Activated CD4-positive, alpha-beta T cell treated with anti-CD3 and anti-CD28 coated beads for 1 hour (primary cell): ENCODE results near the gene LOC101059915.

Experiments used
- DNase-seq: peaks from one replicate; pipeline ENCODE4 v3.0.0-alpha.2; 2020

Gene LOC101059915

DNA sequence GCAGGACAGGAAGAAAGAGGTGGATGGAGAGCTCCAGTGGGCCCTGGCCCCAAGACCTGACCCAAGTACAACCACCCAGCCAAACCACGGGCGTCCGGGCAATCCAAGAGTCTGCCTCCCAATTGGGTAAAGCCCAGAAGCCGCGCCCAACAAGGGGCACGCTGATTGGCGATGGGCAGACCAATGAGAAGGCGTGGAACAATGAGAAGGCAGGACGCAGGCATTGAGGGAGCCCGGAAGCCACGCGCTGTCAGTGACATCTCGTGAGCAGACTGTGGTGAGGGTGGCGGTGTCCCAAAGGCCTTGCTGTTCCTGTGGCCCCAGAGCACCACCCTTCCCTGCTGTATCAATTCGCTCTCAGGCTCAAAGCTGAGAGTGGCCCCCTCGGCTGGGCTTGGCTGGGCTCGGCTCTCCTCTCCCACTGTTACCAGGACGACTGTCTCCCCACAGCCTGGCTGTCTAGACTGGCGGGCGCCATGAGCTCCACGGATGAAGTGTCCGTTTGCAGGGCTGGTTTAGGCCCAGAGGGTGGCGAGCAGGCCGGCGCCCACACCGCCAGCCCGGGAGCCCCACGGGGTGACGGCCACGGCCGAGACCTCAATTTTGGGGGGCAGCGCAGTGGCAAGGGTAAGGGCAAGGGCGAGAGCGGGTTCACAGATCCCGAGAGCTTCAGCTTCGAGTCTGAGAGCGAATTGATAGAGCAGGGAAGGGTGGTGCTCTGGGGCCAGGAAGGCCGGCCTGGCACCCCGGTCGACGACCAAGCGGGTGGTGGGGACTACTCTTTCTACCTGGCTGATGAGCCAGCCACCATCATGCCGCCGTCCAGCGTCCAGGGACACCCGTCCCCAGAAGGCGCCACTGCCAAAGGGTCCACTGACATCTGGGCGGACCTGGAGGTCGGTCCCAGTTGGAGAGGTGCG lies at the start of gene LOC101059915:
Gene LOC101059915 (plus strand): TSS at position 219 of the 920 bp plus-strand sequence.
- no peak for DNase-seq

DNA sequence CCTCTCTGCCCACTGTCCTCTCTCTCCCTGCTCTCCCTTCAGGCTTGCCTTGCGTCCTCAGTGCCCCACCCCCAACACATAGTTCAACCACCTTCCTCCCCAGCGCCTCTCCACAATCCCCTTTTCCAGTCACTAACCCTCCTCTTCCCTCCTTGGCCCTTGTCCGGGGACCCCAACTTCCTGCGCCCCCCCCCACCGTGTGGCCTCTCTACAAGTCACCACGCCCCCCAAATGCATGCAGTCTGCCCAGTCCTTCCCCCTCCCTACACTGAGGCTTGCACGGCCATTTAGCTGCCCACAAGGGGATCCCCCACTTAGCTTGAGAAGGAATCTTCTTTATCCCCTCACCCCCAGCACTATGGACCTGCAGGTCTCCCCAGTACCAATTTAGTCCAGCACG lies 49.6 kb upstream of the LOC101059915 start:
- DNase-seq, result no peak

DNA sequence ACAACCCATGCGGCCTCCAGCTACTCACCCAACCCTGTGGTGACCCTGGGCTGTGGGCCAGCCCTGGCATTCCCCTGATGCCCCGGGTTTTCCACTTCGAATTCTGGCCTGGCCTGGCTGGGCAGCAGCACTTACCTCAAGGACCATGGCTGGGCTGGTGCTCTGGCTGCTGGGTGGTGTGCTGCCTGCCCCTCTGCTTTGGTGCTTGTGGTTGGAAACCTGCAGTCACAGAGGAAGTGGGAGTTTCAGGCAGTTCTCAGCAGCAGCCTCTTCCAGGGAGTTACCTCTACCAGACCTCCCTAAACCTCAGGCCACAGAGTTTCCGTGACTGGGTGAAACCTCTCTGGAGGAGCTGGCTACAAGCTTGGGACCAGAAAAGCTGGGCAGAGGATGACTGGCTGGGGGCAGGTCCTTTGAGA lies 49.0 kb upstream of the LOC101059915 start, which contains the start of gene CXCR3:
Gene CXCR3 (minus strand): TSS at position 209 of the 419 bp plus-strand sequence. CDS start 62 bp downstream, at position 147.
- peak; percentile 22 for DNase-seq

DNA sequence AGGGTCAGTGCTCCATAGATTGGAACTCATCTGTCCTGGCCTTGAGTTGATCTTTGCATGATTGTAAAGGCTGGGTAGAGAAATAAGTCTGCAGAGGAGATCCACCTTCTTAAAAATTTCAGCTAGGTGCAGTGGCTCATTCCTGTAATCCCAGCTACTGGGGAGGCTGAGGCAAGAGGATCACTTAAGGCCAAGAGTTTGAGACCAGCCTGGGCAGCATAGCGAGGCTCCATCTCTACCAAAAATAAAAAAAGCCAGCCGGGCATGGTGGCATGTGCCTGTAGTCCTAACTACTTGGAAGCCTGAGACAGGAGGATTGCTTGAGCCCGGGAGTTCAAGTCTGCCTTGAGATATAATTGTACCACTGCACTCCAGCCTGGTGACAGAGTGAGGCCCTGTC lies 48.6 kb upstream of the LOC101059915 start:
- DNase-seq, result no peak

DNA sequence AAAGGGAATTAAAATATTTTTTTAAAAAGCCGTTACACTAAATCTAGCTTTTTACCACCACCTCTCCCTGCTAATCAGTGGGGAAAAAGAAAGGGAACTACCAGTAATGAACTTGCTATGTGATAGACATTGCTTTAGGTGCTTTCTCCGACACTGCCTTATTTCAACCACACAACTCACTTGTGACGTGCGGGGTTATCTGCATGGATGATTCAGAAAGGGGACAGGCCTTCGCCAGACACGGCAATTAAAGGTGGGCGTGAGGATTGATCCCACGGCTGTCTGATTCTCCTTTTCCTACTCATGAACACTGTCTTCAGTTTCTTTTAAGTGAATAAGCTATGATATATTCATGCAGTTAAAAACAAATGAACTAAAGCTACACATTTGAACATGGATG lies 48.2 kb upstream of the LOC101059915 start:
- peak; percentile 28 for DNase-seq

DNA sequence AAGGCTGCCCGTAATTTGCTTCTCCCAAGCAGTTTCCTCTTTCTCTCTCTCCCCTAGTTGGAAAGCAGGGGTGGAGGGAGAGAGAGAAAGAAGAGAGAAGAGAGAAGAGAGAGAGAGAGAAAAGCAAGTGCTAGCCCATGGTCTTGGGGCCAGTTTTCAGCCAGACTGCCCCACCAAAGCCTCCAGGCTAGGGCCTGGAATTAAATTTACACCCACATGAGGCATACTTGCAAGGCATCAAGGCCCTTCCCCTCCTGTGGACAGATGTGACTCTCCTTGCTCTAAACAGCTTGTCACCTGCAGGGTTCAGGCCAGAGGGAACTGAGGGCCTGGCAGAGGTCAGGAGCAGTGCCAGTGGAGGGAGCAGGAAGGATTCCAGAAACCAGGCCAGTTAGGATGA lies 47.4 kb upstream of the LOC101059915 start:
- DNase-seq, result no peak

DNA sequence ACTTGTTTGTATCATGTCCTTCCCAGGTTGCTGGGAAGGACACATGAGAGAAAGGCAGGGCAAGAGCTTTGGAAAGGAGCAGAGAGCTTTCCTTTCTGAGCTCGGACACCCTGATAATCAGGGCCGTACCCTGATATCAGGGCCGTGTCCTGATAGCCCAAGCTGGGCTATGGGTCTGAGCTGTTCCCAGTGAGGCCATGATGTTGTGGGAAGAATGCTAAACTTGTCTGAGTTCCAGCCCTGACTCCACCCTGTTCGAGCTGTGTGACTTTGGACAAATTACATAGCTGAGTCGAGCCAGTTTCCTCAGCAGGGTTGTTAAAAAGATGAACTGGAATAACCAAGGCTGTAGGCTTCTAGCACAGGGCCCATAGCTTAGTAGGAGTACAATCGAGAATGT lies 45.7 kb upstream of the LOC101059915 start:
- no peak for DNase-seq

DNA sequence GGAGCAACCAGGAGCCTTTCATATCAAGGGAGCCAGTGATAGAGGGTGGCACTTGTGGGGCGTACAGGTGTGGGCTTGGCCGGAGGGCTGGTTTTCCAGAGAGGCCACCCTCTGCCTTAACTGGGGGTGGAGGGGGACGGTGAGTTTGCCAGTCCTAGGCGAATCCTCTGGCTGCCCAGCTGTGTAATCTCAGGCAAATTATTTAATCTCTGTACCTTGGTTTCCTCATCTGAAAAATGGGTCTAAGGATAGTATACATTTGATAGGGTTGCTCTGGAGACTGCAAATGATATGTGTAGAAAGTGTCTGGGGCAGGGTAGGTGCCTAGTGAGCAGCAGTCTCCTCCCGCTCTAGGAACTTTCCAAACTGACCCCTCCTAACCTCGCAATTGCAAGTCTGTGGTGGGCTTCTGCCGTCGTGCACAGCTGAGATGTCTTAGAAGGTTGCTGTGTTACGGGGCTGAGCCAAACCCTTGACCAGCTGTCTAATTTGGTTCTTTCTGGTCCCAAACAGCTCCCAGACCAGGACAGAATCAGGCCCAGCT lies 45.2 kb upstream of the LOC101059915 start:
- no peak for DNase-seq

DNA sequence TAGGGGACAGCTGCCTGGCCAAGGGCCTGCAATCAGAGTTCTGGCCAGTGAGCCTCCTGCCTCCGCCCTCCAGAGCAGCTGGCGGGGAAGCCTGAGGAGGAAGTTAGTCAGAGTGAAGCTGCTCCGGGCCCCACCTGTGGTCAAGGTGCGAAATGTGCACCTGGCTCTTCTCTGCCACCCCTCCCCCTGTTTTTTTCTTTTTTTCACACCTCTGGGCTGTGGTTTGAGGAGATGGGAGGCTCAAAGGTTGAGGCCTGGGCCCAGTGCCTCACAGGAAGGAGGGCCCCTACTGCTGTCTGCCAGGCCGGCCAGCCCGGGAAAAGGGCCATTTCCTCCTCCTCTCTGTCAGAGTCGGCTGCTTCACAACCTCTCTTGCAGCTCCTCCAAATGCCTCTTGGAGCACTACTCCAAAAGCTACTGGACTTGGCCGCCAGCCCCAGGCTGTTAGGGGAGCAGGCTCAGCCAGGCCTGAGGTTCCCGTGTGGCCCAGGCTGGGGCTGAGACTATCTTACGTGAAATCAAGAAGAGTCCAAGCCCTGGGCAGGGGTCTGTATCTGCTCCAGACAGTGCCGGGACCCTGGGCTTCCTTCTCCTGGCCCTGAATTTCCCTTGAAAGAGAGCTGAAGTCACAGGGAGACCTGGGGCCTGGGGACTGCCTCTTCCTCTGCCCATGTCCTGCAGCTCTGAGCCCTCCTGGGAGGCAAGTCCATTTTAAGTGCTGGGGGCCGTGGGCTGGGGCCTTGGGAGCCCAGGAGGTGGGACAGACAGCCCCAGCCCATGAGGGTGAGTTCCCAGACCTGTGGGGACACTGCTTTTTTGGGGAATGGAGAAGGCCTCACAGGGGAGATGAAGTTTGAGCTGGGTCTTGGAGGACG lies 44.5 kb upstream of the LOC101059915 start:
- peak; percentile 18 for DNase-seq

DNA sequence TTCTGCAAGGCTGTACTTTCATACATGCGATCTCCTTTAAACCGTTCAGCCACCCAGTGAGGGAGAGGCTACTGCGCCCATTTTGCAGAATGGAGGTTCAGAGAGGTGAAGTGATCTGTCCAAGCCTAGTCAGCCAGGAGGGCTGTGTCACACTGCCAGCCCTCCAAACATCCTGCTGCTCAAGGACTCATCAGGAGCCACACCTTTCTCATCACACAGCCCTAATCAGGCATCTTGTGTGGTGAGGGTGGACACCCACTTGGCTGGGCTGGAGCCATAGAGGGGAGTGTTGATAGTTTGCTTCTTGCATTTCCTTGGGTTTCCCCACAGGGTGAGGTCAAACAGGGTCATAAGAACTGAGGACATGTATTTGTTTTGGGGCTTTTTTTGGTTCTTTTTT lies 43.6 kb upstream of the LOC101059915 start:
- no peak for DNase-seq

DNA sequence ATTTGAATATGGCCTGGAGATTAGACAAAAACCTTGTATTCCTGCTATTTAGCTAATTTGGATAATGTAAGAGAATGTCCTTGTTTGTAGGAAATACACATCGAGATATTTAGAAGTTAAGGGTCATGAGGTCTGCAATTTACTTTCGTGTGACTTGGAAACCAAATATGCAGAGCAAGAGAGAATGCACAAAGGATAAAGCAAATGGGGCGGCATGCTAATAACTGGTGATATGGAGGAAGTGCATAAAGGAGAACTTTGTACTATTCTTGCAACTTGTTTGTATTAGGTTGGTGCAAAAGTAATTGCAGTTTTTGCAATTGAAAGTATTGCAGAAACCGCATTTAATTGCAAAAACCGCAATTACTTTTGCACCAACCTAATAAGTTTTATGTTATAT lies 41.9 kb upstream of the LOC101059915 start:
- no peak for DNase-seq

DNA sequence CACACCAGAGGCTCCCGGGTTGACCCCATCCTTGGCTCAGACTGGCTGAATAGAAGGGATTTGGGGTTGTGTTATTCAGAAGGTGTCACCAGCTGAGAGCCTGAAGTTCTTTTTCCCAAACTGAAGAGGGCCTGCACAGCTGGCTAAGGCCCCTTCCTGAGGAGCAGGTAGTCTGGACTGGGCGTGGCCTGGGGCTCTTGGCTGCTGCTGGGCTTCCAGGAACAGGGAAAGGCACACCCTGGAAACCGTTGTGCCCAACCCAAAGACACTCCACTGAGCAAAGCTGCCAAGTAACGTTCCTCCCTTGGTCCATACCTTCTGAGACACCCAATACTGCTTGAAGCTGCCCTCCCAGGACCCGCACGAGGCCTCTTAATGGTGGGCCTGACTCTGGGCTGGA lies 40.8 kb upstream of the LOC101059915 start:
- no peak for DNase-seq

DNA sequence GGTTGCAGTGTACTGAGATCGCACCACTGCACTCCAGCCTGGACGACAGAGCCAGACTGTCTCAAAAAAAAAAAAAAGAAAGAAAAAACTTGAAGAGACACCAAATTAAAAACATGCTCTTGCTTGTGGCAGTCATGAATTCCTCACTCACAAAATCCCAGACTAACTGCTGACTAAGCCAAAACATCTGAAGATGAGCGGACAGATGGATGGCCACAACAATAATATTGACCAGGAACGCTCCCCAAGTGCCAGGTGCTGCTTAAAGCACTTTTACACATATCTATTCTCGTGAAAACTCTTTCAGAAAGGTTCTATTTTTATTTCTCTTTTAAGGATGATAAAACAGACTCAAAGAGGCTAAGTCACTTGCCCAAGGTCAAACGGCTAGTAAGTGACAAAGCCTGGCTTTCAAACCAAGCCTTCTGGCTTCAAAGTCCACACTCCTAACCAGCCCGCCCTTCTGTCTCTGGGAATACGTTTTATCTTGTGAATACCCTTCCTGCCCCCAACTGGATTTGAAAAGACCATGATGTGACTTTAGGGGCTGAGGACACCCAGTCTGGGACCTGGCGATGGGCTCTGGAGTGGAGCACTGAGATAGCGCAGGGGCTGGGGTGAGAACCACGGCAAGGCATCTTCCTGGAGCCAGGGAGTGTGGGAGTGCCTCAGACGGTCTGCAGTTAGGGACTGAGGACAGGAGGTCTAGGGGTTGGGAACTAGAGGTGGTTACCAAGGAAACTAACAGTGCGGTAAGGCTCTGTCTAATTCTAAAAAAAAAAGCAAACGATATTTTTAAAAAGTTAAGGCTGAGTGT lies 39.5 kb upstream of the LOC101059915 start:
- DNase-seq, result no peak

DNA sequence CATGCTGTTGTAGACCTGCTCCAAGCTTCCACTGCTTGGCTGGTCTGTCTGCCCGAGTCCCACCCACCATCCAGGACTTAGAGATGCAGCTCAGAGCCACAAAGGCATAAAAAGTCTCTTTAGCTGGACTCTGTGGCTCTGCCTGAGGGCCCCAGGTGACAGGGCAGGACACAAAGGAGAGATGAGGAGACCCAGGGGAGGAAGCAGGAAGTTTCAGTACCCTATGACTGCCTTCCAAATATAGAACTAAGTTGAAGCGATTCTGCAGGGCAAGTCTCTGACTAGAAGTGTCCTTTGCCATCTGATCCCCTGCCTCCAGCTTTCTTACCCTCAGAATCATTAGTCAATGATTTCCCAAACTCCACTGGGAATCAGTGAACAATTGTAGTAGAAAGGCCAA lies 37.9 kb upstream of the LOC101059915 start:
- no peak for DNase-seq

DNA sequence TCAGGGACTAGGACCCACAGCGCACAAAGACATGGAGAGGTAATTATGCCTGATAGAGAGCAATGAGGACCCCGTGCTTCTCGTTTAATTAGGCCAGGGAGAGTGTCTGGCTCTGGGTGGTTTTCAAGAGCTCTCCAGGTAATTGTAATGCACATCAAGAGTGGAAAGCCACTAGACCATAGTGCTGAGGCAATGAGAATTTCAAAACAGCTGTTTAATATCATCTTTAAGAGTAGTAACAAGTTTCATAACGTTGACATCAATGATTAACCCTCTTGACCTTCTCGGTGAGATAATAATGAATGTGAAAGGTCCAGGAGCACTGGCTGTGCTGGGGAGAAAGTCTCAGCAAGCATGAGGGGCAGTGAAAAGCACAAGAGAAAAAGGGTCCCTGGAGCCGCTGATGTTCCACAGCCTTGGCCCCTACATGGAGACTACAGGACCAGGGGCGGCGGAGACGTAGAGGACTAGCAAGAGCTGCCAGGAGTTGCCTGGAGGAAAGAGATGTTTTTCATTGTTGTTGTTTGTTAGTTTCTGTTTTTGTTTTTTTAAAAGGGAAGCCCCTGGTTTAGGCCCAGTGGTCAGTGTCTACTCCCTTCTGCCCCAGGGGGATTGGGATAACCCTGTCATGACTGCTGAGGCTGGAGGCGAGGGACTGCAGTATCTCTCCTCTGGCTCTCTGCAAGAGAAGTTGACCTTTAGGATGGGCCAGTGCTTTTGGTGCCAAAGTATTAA lies 34.3 kb upstream of the LOC101059915 start:
- no peak for DNase-seq

DNA sequence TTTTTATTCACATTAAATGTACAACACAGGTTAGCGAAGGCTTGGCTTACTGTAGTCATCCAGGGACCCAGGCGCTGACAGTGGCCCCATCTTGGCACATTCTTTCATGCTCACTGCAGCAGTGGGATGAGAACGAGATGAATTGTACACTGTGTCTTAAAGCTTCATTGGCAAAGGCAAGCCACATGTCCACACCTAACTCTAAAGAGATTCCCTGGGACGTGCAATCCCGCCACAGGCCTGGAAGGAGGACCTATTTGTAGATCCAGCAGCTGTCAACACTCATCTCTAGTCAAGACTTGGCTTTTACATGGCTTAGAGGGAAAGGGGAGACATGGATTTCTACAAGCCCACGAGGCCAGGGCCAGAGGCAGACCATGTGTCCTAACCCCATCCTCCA lies 33.0 kb upstream of the LOC101059915 start:
- no peak for DNase-seq

DNA sequence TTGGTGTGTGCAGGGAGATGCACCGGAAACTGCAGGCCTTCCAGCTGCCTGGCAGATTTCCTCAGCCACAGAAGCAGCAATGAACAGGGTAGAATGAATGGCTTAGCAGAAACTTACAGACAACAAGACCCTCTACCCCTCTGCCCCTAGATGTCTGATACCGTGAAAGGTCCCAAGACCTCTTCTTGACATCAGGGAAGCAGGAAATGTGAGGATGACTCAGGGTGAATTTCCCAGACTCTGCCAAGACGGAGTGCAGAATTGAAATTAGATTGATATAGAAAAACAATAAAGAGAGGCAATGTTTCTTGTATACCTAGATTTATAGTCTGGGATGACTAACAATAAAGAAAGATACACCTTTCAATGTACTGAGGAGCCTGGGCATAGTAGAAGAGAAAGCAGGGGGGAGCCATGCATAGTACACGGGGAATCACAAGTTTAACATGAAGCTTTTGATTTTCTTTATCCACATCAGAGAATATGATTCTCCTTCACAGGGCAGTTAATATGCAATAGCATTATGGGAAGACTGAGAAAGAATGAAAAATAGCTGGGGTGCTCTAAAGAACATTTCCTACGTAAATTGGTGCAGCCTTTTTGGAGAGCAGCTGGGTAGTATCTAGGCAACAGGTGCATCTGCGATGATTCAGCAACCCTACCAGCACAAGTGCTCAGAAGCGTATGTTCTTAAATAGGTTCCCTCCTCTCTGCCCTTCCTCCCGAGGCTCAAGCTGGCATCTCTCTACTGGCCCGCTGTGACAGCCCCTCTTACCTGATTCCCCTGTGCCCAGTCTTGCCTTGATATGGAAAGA lies 30.7 kb upstream of the LOC101059915 start:
- no peak for DNase-seq

DNA sequence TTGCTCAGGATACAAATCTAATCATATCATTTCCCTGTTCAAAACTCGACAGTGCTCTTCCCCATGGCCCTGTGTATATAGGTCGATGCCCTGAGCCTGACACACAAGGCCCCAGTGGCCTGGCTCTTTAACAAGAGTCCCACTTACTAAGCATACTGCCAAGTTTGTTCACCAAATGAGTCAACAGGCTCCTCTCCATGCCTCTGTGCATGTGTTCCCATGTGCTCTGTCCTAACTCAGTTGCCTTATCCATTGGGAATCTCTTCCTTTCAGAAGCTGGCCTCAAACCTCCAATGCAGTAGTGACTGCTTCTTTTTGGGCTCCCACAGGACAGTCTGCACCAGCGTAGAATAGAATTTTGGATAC lies 30.1 kb upstream of the LOC101059915 start:
- no peak for DNase-seq

DNA sequence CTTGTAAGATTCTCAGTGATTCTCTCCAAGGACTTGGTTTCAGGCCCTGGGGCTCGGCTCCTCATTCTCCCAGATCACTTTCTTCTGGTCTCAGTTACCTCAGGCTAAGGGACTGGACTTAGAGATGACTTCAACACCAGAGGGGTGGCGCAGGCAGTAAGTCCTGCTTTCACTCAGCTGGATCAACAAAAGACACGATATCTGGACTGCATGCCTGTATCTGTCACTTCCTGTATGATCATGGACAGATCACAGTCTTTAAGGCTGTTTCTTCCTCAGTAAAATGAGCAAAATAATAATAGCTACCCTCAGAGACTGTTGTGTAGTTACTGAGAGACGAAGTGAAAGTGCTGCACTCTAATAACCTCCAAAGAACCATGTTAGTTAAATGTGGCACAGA lies 29.5 kb upstream of the LOC101059915 start:
- no peak for DNase-seq

DNA sequence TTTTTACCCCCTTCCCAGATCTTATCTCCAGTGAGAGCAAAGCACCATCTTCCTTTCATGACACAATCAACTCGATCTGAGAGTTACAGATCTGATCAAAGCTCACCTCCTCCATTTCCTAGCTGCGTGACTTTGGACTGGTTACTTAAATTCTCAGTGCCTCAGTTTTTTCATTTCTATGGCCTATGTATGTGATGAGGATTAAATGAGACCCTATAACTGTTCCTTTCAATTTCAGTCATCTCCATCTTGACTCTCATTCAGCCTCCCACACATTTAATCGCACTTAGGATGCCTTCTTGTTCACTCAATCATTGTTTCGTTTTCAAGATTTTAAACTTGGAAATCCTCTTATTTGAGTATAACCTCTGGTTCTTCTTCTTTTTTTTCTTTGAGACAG lies 28.9 kb upstream of the LOC101059915 start:
- no peak for DNase-seq

DNA sequence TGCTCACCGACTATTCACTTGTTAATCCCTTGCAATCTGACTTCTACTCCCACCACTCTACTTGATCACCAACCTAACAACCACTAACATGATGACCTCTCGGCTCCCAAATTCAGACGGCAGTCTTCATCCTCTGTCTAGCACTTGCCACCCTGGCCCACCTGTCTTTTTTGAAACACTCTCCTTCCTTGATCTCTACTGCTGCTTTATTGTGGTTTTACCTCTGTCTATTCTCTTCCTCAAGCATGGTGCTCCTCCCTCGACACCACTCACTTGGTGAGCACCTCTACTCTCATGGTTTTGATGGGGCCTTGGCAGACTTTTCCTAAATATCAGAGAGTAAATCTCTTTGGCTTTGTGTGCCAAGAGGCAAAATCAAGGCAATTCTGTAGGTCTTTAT lies 27.3 kb upstream of the LOC101059915 start:
- DNase-seq, result no peak
